H1 (cell line): ENCODE results near the gene ADGRV1. TPM values are rescaled to one million over a fixed set of nuclear protein-coding genes. Genes with fewer than 3 reads are reported as not detected.

Experiments used
- CTCF ChIA-PET: fragments of 300-600 bp; sonication (Branson Sonifier 250); formaldehyde crosslinking; loops from one replicate; lab custom pipeline; 2021; ENCODE audit not compliant: partially characterized antibody; lab: Charles Lee
- POLR2A ChIA-PET: fragments of 300-600 bp; sonication (Branson Sonifier 250); formaldehyde crosslinking; loops from one replicate; lab custom pipeline; 2021; ENCODE audit warnings: inconsistent platforms; ENCODE audit not compliant: partially characterized antibody; lab: Charles Lee
- DNase-seq, 2 experiments: peaks; one replicate each; pipeline versions ENCODE4 v3.0.0 to v3.0.0-alpha.2; 2010 to 2022; ENCODE audit warnings: low spot score in 2 of 2, low read depth in 1 of 2, mixed read lengths in 1 of 2
- FAIRE-seq: peaks from 2 replicates; lab custom pipeline; 2011; peaks lifted over from hg19 to GRCh38; lab: Jason Lieb, UNC
- H2AFZ ChIP-seq: 2 replicates; pipeline ENCODE4 v1.8.1; 2012; ENCODE audit warnings: low read length, inconsistent platforms
- H2AK5ac ChIP-seq: 2 replicates; pipeline ENCODE4 v1.6.1; 2013; ENCODE audit warnings: low read depth, low read length
- H2BK120ac ChIP-seq: replicated peaks from 2 replicates; pipeline ENCODE3; 2013; ENCODE audit warnings: low read depth, low read length, inconsistent platforms
- H2BK12ac ChIP-seq: 2 replicates; pipeline ENCODE4 v1.6.1; 2013; ENCODE audit warnings: low read depth, low read length
- H2BK15ac ChIP-seq: 2 replicates; pipeline ENCODE4 v1.6.1; 2013; ENCODE audit warnings: low read length
- H2BK20ac ChIP-seq: 2 replicates; pipeline ENCODE4 v1.6.1; 2013; ENCODE audit warnings: low read length
- H2BK5ac ChIP-seq: 2 replicates; pipeline ENCODE4 v1.6.1; 2013; ENCODE audit warnings: low read depth, low read length
- H3K14ac ChIP-seq: 2 replicates; pipeline ENCODE4 v1.6.1; 2013; ENCODE audit warnings: inconsistent platforms; ENCODE audit not compliant: insufficient read length
- H3K18ac ChIP-seq: 2 replicates; pipeline ENCODE4 v1.6.1; 2013; ENCODE audit warnings: low read length; ENCODE audit errors: extremely low read depth
- H3K23ac ChIP-seq: 2 replicates; pipeline ENCODE4 v1.6.1; 2013; ENCODE audit warnings: inconsistent platforms; ENCODE audit not compliant: insufficient read length
- H3K23me2 ChIP-seq: 2 replicates; pipeline ENCODE4 v1.6.1; 2013; ENCODE audit warnings: low read depth, low read length
- H3K27ac ChIP-seq: 2 replicates; pipeline ENCODE4 v1.6.1; 2011; ENCODE audit warnings: low read depth, low read length, inconsistent platforms
- H3K27me3 ChIP-seq, 4 experiments: replicated peaks in 1 of 4; 1 replicate in 1 of 4; 2 replicates in 3 of 4; pipeline versions ENCODE4 v1.6.1 to v1.8.1; 2011 to 2013; ENCODE audit warnings: low read length in 3 of 4, mild to moderate bottlenecking in 3 of 4, inconsistent platforms in 2 of 4, mixed read lengths in 2 of 4, moderate library complexity in 1 of 4; ENCODE audit not compliant: control insufficient read depth in 3 of 4, insufficient read depth in 3 of 4; ENCODE audit errors: extremely low read depth in 1 of 4
- H3K36me3 ChIP-seq, 4 experiments: 2 replicates each; pipeline versions ENCODE4 v1.6.1 to v1.8.1; 2011 to 2013; ENCODE audit warnings: mild to moderate bottlenecking in 4 of 4, low read length in 3 of 4, moderate library complexity in 2 of 4, control low read depth in 1 of 4, inconsistent platforms in 1 of 4; ENCODE audit not compliant: insufficient read depth in 4 of 4, control insufficient read depth in 2 of 4
- H3K4ac ChIP-seq: replicated peaks from 2 replicates; pipeline ENCODE3; 2013; ENCODE audit warnings: low read length, low read depth, mixed read lengths, inconsistent platforms; ENCODE audit not compliant: insufficient read length
- H3K4me1 ChIP-seq, 4 experiments: replicated peaks in 1 of 4; 1 replicate in 1 of 4; 2 replicates in 3 of 4; pipeline versions ENCODE4 v1.6.1 to v1.8.1; 2011 to 2013; ENCODE audit warnings: low read length in 3 of 4, inconsistent platforms in 2 of 4, mixed read lengths in 1 of 4; ENCODE audit not compliant: insufficient read depth in 4 of 4, control insufficient read depth in 3 of 4
- H3K4me2 ChIP-seq, 2 experiments: 2 replicates each; pipeline versions ENCODE4 v1.6.1 to v1.8.1; 2011 to 2013; ENCODE audit warnings: low read depth in 2 of 2, low read length in 2 of 2, control low read depth in 1 of 2, inconsistent platforms in 1 of 2, mild to moderate bottlenecking in 1 of 2; ENCODE audit not compliant: insufficient read depth in 1 of 2
- H3K4me3 ChIP-seq, 4 experiments: fragments of 200-600, 300-600 bp in 1 of 4; sonication (generic), shearing (Covaris generic), sonication (Bioruptor Twin) in 1 of 4; 2 replicates each; pipeline versions ENCODE4 v1.5.1 to v1.8.1; 2011 to 2016; ENCODE audit warnings: low read length in 4 of 4, low read depth in 3 of 4, control low read depth in 2 of 4, inconsistent platforms in 2 of 4, mild to moderate bottlenecking in 2 of 4, mixed read lengths in 1 of 4, moderate library complexity in 1 of 4; ENCODE audit not compliant: insufficient read depth in 2 of 4; ENCODE audit errors: extremely low read depth in 1 of 4
- H3K56ac ChIP-seq: replicated peaks from 2 replicates; pipeline ENCODE3; 2013; ENCODE audit warnings: low read depth, mild to moderate bottlenecking, mixed read lengths, low read length, inconsistent platforms; ENCODE audit not compliant: insufficient read length
- H3K79me1 ChIP-seq: 2 replicates; pipeline ENCODE4 v1.6.1; 2013; ENCODE audit warnings: low read depth, low read length, control low read depth
- H3K79me2 ChIP-seq, 2 experiments: 2 replicates each; pipeline versions ENCODE4 v1.6.1 to v1.8.1; 2012 to 2013; ENCODE audit warnings: low read length in 2 of 2, mild to moderate bottlenecking in 2 of 2, inconsistent platforms in 1 of 2; ENCODE audit not compliant: insufficient read depth in 2 of 2, control insufficient read depth in 1 of 2
- H3K9ac ChIP-seq, 4 experiments: replicated peaks in 1 of 4; 1 replicate in 1 of 4; 2 replicates in 3 of 4; pipeline versions ENCODE4 v1.6.1 to v1.8.1; 2011 to 2013; ENCODE audit warnings: low read depth in 3 of 4, low read length in 3 of 4, control low read depth in 2 of 4, mild to moderate bottlenecking in 2 of 4, moderate library complexity in 2 of 4, inconsistent platforms in 1 of 4; ENCODE audit errors: extremely low read depth in 1 of 4
- H3K9me3 ChIP-seq, 2 experiments: 2 replicates each; pipeline versions ENCODE4 v1.6.1 to v1.8.1; 2012 to 2013; ENCODE audit warnings: mild to moderate bottlenecking in 2 of 2, moderate library complexity in 2 of 2, control low read depth in 1 of 2, inconsistent platforms in 1 of 2, low read depth in 1 of 2, low read length in 1 of 2, mixed read lengths in 1 of 2; ENCODE audit not compliant: insufficient read depth in 2 of 2
- H4K20me1 ChIP-seq, 2 experiments: replicated peaks in 1 of 2; 2 replicates each; pipeline versions ENCODE3 to v1.8.1; 2011 to 2013; ENCODE audit warnings: inconsistent platforms in 2 of 2, low read length in 2 of 2, mild to moderate bottlenecking in 1 of 2; ENCODE audit not compliant: insufficient read depth in 2 of 2, control insufficient read depth in 1 of 2
- H4K5ac ChIP-seq: 2 replicates; pipeline ENCODE4 v1.6.1; 2013; ENCODE audit warnings: low read length, low read depth, mixed read lengths, inconsistent platforms; ENCODE audit not compliant: insufficient read length
- H4K8ac ChIP-seq: 2 replicates; pipeline ENCODE4 v1.8.0; 2013; ENCODE audit warnings: mild to moderate bottlenecking, moderate library complexity, low read length, inconsistent platforms; ENCODE audit not compliant: insufficient read depth; ENCODE audit errors: extremely low read depth
- H4K91ac ChIP-seq: replicated peaks from 2 replicates; pipeline ENCODE3; 2013; ENCODE audit warnings: low read length, mixed read lengths, inconsistent platforms; ENCODE audit not compliant: insufficient read length
- CBX5 ChIP-seq: fragments of 300-800, 300-1000 bp; sonication (generic); IDR thresholded peaks from 2 replicates; pipeline ENCODE4 v1.7.1; 2016; ENCODE audit warnings: antibody characterized with exemption, low read length, low read depth
- CHD1 ChIP-seq: IDR thresholded peaks from 2 replicates; pipeline ENCODE4 v1.6.1; 2012; ENCODE audit warnings: low read depth, low read length, improper control_type of control experiment
- CHD2 ChIP-seq: IDR thresholded peaks from 2 replicates; pipeline ENCODE4 v1.6.1; 2012; ENCODE audit warnings: low read length, improper control_type of control experiment
- EP300 ChIP-seq, 2 experiments: IDR thresholded peaks; 1 replicate in 1 of 2; 2 replicates in 1 of 2; pipeline ENCODE4 v1.6.1; 2011 to 2012; ENCODE audit warnings: low read depth in 2 of 2, low read length in 2 of 2, mild to moderate bottlenecking in 2 of 2, borderline replicate concordance in 1 of 2, inconsistent platforms in 1 of 2, moderate library complexity in 1 of 2
- FOSL1 ChIP-seq: IDR thresholded peaks from 2 replicates; pipeline ENCODE4 v1.6.1; 2011; ENCODE audit warnings: mild to moderate bottlenecking, low read depth, low read length, moderate library complexity; ENCODE audit not compliant: insufficient read depth
- GABPA ChIP-seq: IDR thresholded peaks from 2 replicates; pipeline ENCODE4 v1.6.1; 2011; ENCODE audit warnings: mild to moderate bottlenecking, low read length, moderate library complexity, borderline replicate concordance; ENCODE audit not compliant: insufficient read depth
- GTF2F1 ChIP-seq: IDR thresholded peaks from 2 replicates; pipeline ENCODE4 v1.6.1; 2012; ENCODE audit warnings: low read depth, low read length, improper control_type of control experiment, borderline replicate concordance
- JUN ChIP-seq: IDR thresholded peaks from 2 replicates; pipeline ENCODE4 v1.6.1; 2011; ENCODE audit warnings: low read depth, mild to moderate bottlenecking, improper control_type of control experiment, low read length
- JUND ChIP-seq: IDR thresholded peaks from 2 replicates; pipeline ENCODE4 v1.6.1; 2011; ENCODE audit warnings: mild to moderate bottlenecking, improper control_type of control experiment, low read length
- KDM4A ChIP-seq: IDR thresholded peaks from one replicate; pipeline ENCODE4 v1.7.1; 2012; ENCODE audit warnings: low read depth, mild to moderate bottlenecking, moderate library complexity, low read length, inconsistent platforms; ENCODE audit not compliant: severe bottlenecking
- RNF2 ChIP-seq: fragments of 200-900, 300-1000 bp; sonication (generic); IDR thresholded peaks from 2 replicates; pipeline ENCODE4 v1.7.1; 2016; ENCODE audit warnings: borderline replicate concordance, low read depth, mild to moderate bottlenecking, antibody characterized with exemption, low read length; ENCODE audit not compliant: poor library complexity, severe bottlenecking; ENCODE audit errors: missing control alignments
- RXRA ChIP-seq: IDR thresholded peaks from 2 replicates; pipeline ENCODE4 v1.6.1; 2011; ENCODE audit warnings: low read depth, mild to moderate bottlenecking, low read length, moderate library complexity; ENCODE audit not compliant: insufficient read depth
- SAP30 ChIP-seq: fragments of 300-600 bp; sonication (generic); IDR thresholded peaks from 2 replicates; pipeline ENCODE4 v1.7.1; 2012; ENCODE audit warnings: low read length, moderate library complexity, mild to moderate bottlenecking, inconsistent platforms; ENCODE audit not compliant: insufficient read depth, insufficient replicate concordance
- WGBS, 2 experiments: shearing (Covaris generic) in 1 of 2; methylation state at CpG; one replicate each; pipeline versions ENCODE4 v1.1.6 to v1.1.7; 2013 to 2015; ENCODE audit warnings: low lambda C conversion rate in 2 of 2, mixed read lengths in 2 of 2, inconsistent platforms in 1 of 2, low coverage in 1 of 2, missing lambda C conversion rate in 1 of 2; ENCODE audit not compliant: insufficient replicate concordance in 2 of 2, insufficient coverage in 1 of 2, insufficient read length in 1 of 2; ENCODE audit errors: extremely low coverage in 1 of 2, missing lambda C conversion rate in 1 of 2; 5-methylcytosine and 5-hydroxymethylcytosine counted together
- polyA plus RNA-seq, 7 experiments: library from polyadenylated mRNA; depleted of rRNA in 3 of 7; stranded (reverse) in 5 of 7; unstranded in 2 of 7; fragments of >200 nt in 5 of 7; fragments of 200-250 nt in 2 of 7; gene quantifications; 1 replicate in 5 of 7; 2 replicates in 1 of 7; 4 replicates in 1 of 7; pipeline versions ENCODE4 v1.2.1 to v1.2.3, GENCODE V29; 2011 to 2013; ENCODE audit warnings: missing spikeins in 2 of 7, mixed read lengths in 2 of 7
- total RNA-seq: library from RNA; stranded (reverse); fragmentation: NEBNext Ultra II Directional; extraction: Animal tissue kit (Norgen Biotek cat#: 25700); gene quantifications from 2 replicates; pipeline ENCODE4 v1.2.1, GENCODE V29; 2021

Gene ADGRV1
- total and polyA plus RNA-seq, 2 of the 8 experiments (the other 6 are each of a cell fraction or from before 2014, with no cell fraction given), result 53.1 to 62.2 TPM

DNA sequence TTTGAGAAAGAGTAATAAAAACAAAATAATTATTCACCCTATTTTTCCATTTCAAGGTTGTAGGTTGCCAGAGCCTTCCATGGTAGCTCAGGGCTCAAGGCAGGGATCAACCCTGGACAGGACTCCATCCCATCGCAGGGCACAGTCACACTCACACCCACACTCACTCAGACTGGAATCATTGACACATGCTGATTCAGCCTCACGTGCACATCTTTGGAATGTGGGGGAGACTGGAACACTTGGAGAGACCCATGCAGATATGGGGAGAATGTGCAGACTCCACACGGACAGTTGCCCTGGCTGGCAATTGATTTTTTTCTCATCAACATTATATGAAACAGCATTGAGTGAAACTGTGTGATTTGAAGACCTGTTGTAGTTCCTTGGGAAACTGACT is 234.1 kb downstream of the ADGRV1 start:
- Histone ChIP-seq H3K79me2 (no peaks in the 10 kb centered on the region), H3K56ac (no peak overlapping the region), H3K4me3 (no peak overlapping the region), H3K4ac (no peak overlapping the region), H3K27me3 (no peaks in the 10 kb centered on the region), H4K20me1 (no peaks in the 10 kb centered on the region), H2AK5ac (no peak overlapping the region), H3K14ac (no peak overlapping the region), H3K23me2 (no peaks in the 10 kb centered on the region), H3K9ac (no peak overlapping the region), H3K23ac (no peak overlapping the region), H2BK120ac (no peak overlapping the region), H3K9me3 (peaks cover 24 to 27% of the 10 kb centered on the region in 2 experiments), H2BK5ac (no peak overlapping the region), H2BK12ac (no peak overlapping the region), H4K5ac (no peak overlapping the region), H4K8ac (no peak overlapping the region), H2AFZ (no peak overlapping the region), H3K4me2 (no peak overlapping the region), H4K91ac (no peak overlapping the region), H2BK15ac (no peak overlapping the region), H3K36me3 (peaks cover 9 to 79% (median 53%) of the 10 kb centered on the region in 4 experiments), H3K4me1 (no peaks in the 10 kb centered on the region), H3K79me1 (no peaks in the 10 kb centered on the region), H3K18ac (no peak overlapping the region), H3K27ac (no peak overlapping the region), H2BK20ac (no peak overlapping the region)
- WGBS, 2 experiments, result 92% methylated on average over 3 of the region's 3 CpGs; no CpG with 5 or more reads in 1 of the 2 experiments
- DNase-seq, result no peak
- no peak for FAIRE-seq
- CTCF ChIA-PET, result interaction anchor here (0.5 to 3.8 kb wide), 5 partner anchors 8 to 87 kb away, joined by 3 to 25 read pairs (median 3); no protein-coding TSS in a partner anchor
- POLR2A ChIA-PET, result no interaction called here
- no peak for TF ChIP-seq EP300 (IDR thresholded peaks at IDR 0.05; ENCODE audit: borderline replicate concordance in 1 of 2, low read depth in 2 of 2, low read length in 2 of 2)
- no peak for TF ChIP-seq CBX5
- TF ChIP-seq SAP30, result no peak
- TF ChIP-seq KDM4A, result no peak
- TF ChIP-seq RNF2, result no peak
- no peak for TF ChIP-seq RXRA
- no peak for TF ChIP-seq CHD1
- no peak for TF ChIP-seq JUND
- no peak for TF ChIP-seq GTF2F1
- no peak for TF ChIP-seq JUN
- TF ChIP-seq GABPA, result no peak
- TF ChIP-seq CHD2, result no peak
- TF ChIP-seq FOSL1, result no peak
